ENCODE data around the gene CEP120.

The CEP120 gene

GRCh38 chr5:123297866-123298265, 125.3 kb downstream of the CEP120 start:
- DNase-seq, result no peak

- no peak for DNase-seq
Measured at GRCh38 chr5:123297198-123297831, 125.9 kb downstream of the CEP120 start.

All from midbrain (tissue), 1 donor.